HFFc6 (cell line): ENCODE data around the gene CCDC116. TPM values are rescaled to one million over a fixed set of nuclear protein-coding genes. Genes with fewer than 3 reads are reported as not detected.

Experiments
- DNase-seq: peaks from one replicate; pipeline ENCODE4 v3.0.0-alpha.2; 2018
- H3K27ac Mint-ChIP-seq: 2 replicates; pipeline ENCODE4 v1.8.0; 2020; ENCODE audit warnings: mild to moderate bottlenecking, mixed read lengths
- H3K27me3 Mint-ChIP-seq: 2 replicates; pipeline ENCODE4 v1.8.0; 2021; ENCODE audit warnings: mild to moderate bottlenecking, moderate library complexity, mixed read lengths; ENCODE audit not compliant: insufficient read depth
- H3K36me3 Mint-ChIP-seq: 2 replicates; pipeline ENCODE4 v1.8.0; 2021; ENCODE audit warnings: low read depth, mixed read lengths
- H3K4me1 Mint-ChIP-seq: 2 replicates; pipeline ENCODE4 v1.8.0; 2020; ENCODE audit warnings: low read depth, mixed read lengths
- H3K4me3 Mint-ChIP-seq: 2 replicates; pipeline ENCODE4 v1.8.0; 2020; ENCODE audit warnings: mild to moderate bottlenecking, moderate library complexity, mixed read lengths
- H3K9me3 Mint-ChIP-seq: 2 replicates; pipeline ENCODE4 v1.8.0; 2020; ENCODE audit warnings: mild to moderate bottlenecking, mixed read lengths
- total RNA-seq, 6 experiments: library from RNA; stranded (reverse); fragmentation: NEBNext Ultra II Directional; extraction: Animal tissue kit (Norgen Biotek cat#: 25700); gene quantifications; 2 replicates in 1 of 6; 3 replicates in 5 of 6; pipeline ENCODE4 v1.2.3, GENCODE V29; 2021
- TF ChIP-seq, protein P1 (sequence below): fragments of 200-600 bp; sonication (generic); IDR thresholded peaks from 2 replicates; pipeline ENCODE4 v1.5.0; 2021; ENCODE audit warnings: antibody characterized with exemption, mild to moderate bottlenecking

Gene CCDC116
- total RNA-seq, 6 experiments from 2014 or later: 0.16 to 0.33 (median 0.23) TPM

DNA sequence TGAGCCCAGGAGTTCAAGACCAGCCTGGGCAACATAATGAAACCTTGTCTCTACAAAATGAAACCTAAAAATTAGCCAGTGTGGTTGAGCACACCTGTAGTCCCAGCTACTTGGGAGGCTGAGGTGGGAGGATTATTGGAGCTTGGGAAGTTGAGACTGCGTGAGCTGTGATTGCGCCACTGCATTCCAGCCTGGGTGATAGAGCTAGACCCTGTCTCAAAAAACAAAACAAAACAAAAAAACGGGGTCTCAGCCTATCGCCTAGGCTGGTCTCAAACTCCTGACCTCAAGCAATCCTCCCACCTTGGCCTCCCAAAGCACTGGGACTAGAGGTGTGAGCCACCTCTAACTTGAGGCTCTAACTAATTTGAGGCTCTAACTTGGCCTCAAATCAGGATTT lies 46.8 kb downstream of the CCDC116 start:
- no peak overlapping the region for H3K27ac Mint-ChIP-seq
- H3K36me3 Mint-ChIP-seq: peaks cover 14% of the 10 kb centered on the region
- no peak for DNase-seq
- TF ChIP-seq, protein P1, sequence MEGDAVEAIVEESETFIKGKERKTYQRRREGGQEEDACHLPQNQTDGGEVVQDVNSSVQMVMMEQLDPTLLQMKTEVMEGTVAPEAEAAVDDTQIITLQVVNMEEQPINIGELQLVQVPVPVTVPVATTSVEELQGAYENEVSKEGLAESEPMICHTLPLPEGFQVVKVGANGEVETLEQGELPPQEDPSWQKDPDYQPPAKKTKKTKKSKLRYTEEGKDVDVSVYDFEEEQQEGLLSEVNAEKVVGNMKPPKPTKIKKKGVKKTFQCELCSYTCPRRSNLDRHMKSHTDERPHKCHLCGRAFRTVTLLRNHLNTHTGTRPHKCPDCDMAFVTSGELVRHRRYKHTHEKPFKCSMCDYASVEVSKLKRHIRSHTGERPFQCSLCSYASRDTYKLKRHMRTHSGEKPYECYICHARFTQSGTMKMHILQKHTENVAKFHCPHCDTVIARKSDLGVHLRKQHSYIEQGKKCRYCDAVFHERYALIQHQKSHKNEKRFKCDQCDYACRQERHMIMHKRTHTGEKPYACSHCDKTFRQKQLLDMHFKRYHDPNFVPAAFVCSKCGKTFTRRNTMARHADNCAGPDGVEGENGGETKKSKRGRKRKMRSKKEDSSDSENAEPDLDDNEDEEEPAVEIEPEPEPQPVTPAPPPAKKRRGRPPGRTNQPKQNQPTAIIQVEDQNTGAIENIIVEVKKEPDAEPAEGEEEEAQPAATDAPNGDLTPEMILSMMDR: no peak
- H3K4me1 Mint-ChIP-seq: no peaks in the 10 kb centered on the region
- peaks cover 4% of the 10 kb centered on the region for H3K27me3 Mint-ChIP-seq
- H3K9me3 Mint-ChIP-seq: no peaks in the 10 kb centered on the region
- no peak overlapping the region for H3K4me3 Mint-ChIP-seq

DNA sequence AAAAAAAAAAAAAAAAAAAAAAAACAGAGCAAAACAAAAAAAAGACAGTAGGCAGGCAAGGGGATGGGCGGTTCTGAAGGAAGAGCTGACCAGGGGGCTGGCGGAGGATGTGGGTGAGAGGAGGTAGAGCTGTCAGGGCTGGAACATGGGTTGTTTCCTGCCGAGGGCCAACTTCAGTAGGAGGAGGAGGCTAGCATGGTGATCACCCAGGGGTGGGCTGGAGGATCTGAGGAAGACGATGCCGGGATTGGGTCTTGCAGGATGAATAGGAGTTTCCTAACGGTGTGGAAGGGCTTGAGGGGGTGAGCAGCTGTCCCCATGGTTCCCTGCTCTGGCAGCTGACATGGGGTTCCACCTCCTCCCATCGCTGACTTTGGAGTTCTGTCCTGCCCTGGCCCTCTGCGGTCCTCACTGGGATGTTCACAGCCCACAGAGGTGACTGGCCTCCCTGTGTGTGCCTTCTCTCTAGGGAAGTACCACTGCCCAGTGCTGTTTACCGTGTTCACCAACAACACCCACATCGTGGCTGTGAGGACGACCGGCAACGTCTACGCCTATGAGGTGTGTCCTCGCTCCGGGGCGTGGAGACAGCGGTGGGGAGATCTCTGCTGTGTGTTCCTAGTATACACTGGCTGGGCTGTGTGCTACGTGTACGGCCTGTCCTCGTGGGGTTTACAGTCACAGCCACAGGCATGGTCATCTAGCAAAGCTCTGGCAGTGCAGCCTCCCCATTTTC lies 48.4 kb downstream of the CCDC116 start:
- no peak overlapping the region for H3K4me3 Mint-ChIP-seq
- DNase-seq: no peak
- no peak overlapping the region for H3K27ac Mint-ChIP-seq
- peaks cover 2% of the 10 kb centered on the region for H3K27me3 Mint-ChIP-seq
- no peaks in the 10 kb centered on the region for H3K4me1 Mint-ChIP-seq
- H3K9me3 Mint-ChIP-seq: no peaks in the 10 kb centered on the region
- TF ChIP-seq, protein P1: no peak
- peaks cover 10% of the 10 kb centered on the region; the same call in 1 of the 2 replicates for H3K36me3 Mint-ChIP-seq

DNA sequence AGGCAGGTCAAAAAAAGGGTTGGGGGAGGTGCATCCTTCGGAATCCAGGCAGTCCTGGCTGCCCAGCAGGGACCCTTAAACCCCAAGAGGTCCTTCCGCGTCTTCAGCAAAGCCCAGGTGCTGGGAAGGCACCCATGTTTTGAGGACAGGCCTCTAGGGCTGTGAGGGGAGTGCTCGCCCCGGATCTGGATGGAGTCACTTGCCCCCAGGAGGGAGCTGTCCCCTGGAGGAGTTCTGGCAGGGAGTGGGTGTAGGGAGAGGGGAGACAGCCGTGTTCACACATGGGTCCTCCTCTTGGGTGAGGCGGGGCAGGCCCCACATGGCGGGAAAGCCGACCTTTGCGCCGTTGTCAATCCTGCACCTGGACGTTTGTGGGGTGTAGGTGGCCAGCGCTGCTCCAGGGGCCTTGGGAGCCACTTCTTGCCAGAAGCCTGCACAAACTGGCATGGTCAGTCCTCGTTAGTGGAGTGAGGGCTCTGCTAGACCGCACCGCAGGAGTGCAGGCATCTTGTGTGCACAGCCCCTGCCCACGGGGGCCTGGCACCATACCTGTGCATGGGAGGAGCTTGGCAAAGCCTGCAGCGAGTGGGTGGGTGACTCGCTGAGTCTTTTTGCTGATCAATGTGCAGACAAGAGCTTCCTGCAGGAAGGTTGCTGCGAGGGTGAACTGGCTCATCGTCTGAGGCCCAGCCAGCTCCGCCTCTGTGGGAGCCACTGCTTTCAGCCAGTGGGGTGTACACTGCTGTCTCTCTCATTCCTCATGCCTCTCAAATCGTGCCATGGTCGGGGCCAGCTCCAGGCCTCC lies 49.2 kb downstream of the CCDC116 start:
- Mint-ChIP-seq H3K27me3 (peaks cover 2% of the 10 kb centered on the region), H3K4me3 (no peak overlapping the region), H3K4me1 (no peaks in the 10 kb centered on the region), H3K36me3 (peaks cover 9% of the 10 kb centered on the region; the same call in 1 of the 2 replicates), H3K27ac (no peak overlapping the region), H3K9me3 (no peaks in the 10 kb centered on the region)
- no peak for DNase-seq
- TF ChIP-seq, protein P1: no peak

DNA sequence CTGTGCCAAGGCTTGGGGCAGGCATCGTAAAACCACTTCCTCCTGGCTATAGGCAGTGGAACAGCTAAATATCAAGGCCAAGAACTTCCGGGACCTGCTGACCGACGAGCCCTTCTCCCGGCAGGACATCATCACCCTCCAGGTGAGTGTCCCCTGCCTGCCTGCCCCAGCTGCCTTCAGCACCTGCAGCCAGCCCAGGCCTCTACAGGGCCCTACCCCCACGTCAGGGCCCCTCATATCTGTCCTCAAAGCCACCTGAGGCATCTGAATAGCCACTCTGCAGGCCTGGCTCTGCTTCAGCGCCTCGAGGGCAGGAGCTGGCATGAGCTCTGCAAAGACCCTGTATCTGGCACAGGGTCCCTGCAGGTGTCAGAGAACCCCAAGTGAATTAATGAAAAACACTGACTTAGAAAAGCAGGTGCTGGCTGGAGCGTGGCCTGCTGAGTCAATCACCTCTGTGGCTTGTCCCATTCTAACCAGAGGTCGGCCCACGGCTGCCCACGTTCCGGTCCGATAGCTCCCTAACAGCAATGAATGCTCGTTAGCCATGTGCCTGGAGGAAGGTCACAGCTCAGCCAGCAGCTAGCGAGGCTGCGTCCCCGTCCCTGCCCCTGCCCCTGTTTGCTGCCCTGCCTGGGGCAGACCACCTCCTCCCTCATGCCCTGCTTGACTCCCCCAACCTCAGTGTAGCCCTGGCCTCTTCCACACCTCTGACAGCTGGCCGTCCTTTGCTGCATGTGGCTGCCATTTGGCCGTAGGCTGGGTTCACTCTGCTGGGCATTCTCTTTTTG lies 50.0 kb downstream of the CCDC116 start:
- no peaks in the 10 kb centered on the region for H3K4me1 Mint-ChIP-seq
- no peak for DNase-seq
- TF ChIP-seq, protein P1: no peak
- H3K9me3 Mint-ChIP-seq: no peaks in the 10 kb centered on the region
- H3K27me3 Mint-ChIP-seq: peaks cover 2% of the 10 kb centered on the region; the same call in 1 of the 2 replicates
- H3K36me3 Mint-ChIP-seq: peaks cover 9% of the 10 kb centered on the region; the same call in 1 of the 2 replicates
- H3K4me3 Mint-ChIP-seq: no peak overlapping the region
- no peak overlapping the region for H3K27ac Mint-ChIP-seq

DNA sequence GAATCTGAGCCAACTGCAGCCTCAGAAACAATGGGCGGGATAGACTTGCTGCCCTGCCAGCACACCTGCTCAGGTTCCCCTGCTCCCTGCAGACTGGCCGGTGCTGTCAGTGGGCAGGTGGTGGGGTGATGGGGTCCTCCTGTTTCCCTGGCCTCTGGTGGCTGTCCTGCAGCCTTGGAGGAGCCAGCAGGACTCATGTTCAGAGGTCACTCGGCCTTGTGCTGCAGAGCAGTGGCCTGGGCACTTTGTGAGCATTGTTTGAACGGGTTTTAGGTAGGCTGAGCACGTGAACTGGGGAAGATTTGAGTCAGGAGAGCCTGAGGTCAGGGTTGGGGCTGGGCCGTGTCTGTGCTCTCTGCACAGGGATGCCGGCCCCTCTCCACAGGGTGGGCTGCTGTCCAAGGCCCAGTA lies 50.8 kb downstream of the CCDC116 start:
- peaks cover 2% of the 10 kb centered on the region; the same call in 1 of the 2 replicates for H3K27me3 Mint-ChIP-seq
- H3K9me3 Mint-ChIP-seq: no peaks in the 10 kb centered on the region
- peaks cover 8% of the 10 kb centered on the region; the same call in 1 of the 2 replicates for H3K36me3 Mint-ChIP-seq
- H3K4me3 Mint-ChIP-seq: no peak overlapping the region
- TF ChIP-seq, protein P1: no peak
- H3K4me1 Mint-ChIP-seq: no peaks in the 10 kb centered on the region
- no peak overlapping the region for H3K27ac Mint-ChIP-seq
- DNase-seq: no peak
